ENCODE results near the gene IFITM10. TPM values are rescaled to one million over a fixed set of nuclear protein-coding genes. Genes with fewer than 3 reads are reported as not detected.

The IFITM10 gene
- total and polyA plus RNA-seq, 2 donors (not counting 1 experiment from before 2014, with no cell fraction given) = 0.09 to 1.7 TPM

GRCh38 chr11:1757861-1758610 is 7.6 kb upstream of the IFITM10 start:
- ChIA-PET CTCF (interaction anchor here (1.3 kb wide), 1 partner anchor 64 kb away, joined by 11 read pairs; no protein-coding TSS in a partner anchor), POLR2A (no interaction called here)
- Histone ChIP-seq H2AFZ (ENCODE audit: insufficient read depth, low read depth, low read length, poor library complexity, severe bottlenecking) (no peak overlapping the region), H4K20me1 (ENCODE audit: control insufficient read depth, insufficient read depth, low read length, poor library complexity, severe bottlenecking) (peaks cover 20% of the 10 kb centered on the region), H3K4me2 (replicated peaks; ENCODE audit: low read depth, low read length, poor library complexity, severe bottlenecking) (peak overlapping the region; percentile 42), H3K9me3 (ENCODE audit: control extremely low read depth in 1 of 3, control insufficient read depth in 2 of 3, insufficient read depth in 1 of 3, low read length in 2 of 3) (no peaks in the 10 kb centered on the region), H3K4me1 (ENCODE audit: control insufficient read depth in 2 of 2, insufficient read depth in 2 of 2, low read length in 2 of 2) (peaks cover 10 to 37% of the 10 kb centered on the region in 2 donors), H3K27ac (ENCODE audit: low read length in 2 of 2) (no peak overlapping the region), H3K4me3 (ENCODE audit: control extremely low read depth in 1 of 5, extremely low read depth in 1 of 5, insufficient read depth in 1 of 5, low read depth in 2 of 5, low read length in 4 of 5) (no peak overlapping the region), H3K9ac (ENCODE audit: low read length) (no peak overlapping the region), H3K27me3 (replicated peaks in 1 of 4; ENCODE audit: control extremely low read depth in 1 of 4, control insufficient read depth in 3 of 4, insufficient read depth in 4 of 4, low read length in 3 of 4) (no peaks in the 10 kb centered on the region), H3K36me3 (replicated peaks in 1 of 2; ENCODE audit: control extremely low read depth in 1 of 2, control insufficient read depth in 1 of 2, extremely low read depth in 1 of 2, insufficient read depth in 2 of 2, low read length in 1 of 2) (peaks cover 0 to 8% of the 10 kb centered on the region in 2 experiments), H3K79me2 (ENCODE audit: control insufficient read depth, insufficient read depth, low read length) (peaks cover 9% of the 10 kb centered on the region)
- Mint-ChIP-seq H3K27ac (no peak overlapping the region), H3K4me1 (peaks cover 18% of the 10 kb centered on the region), H3K27me3 (no peaks in the 10 kb centered on the region), H3K4me3 (no peak overlapping the region), H3K9me3 (ENCODE audit: insufficient read depth) (no peaks in the 10 kb centered on the region)
- 19% methylated on average over 16 of the region's 17 CpGs for WGBS (ENCODE audit: insufficient coverage)
- TF ChIP-seq, protein P1, sequence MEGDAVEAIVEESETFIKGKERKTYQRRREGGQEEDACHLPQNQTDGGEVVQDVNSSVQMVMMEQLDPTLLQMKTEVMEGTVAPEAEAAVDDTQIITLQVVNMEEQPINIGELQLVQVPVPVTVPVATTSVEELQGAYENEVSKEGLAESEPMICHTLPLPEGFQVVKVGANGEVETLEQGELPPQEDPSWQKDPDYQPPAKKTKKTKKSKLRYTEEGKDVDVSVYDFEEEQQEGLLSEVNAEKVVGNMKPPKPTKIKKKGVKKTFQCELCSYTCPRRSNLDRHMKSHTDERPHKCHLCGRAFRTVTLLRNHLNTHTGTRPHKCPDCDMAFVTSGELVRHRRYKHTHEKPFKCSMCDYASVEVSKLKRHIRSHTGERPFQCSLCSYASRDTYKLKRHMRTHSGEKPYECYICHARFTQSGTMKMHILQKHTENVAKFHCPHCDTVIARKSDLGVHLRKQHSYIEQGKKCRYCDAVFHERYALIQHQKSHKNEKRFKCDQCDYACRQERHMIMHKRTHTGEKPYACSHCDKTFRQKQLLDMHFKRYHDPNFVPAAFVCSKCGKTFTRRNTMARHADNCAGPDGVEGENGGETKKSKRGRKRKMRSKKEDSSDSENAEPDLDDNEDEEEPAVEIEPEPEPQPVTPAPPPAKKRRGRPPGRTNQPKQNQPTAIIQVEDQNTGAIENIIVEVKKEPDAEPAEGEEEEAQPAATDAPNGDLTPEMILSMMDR (IDR thresholded peaks at IDR 0.05) = no peak
- TF ChIP-seq EZH2 (IDR thresholded peaks at IDR 0.05; ENCODE audit: borderline replicate concordance, insufficient read depth, low read depth, low read length, poor library complexity, severe bottlenecking) = no peak
- ATAC-seq (ENCODE audit: low read depth) = no peak
- intact Hi-C loops (cut with micrococcal nuclease) = no loop called here
- no peak for DNase-seq

Measured in B cell (primary cell).